Globus pallidus (tissue), 1 donor: ENCODE measurements around the gene RAB17.

Experiments used
- DNase-seq: peaks from one replicate; pipeline ENCODE4 v3.0.0-alpha.2; 2015; ENCODE audit warnings: low spot score

The RAB17 gene, protein sequence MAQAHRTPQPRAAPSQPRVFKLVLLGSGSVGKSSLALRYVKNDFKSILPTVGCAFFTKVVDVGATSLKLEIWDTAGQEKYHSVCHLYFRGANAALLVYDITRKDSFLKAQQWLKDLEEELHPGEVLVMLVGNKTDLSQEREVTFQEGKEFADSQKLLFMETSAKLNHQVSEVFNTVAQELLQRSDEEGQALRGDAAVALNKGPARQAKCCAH

DNA sequence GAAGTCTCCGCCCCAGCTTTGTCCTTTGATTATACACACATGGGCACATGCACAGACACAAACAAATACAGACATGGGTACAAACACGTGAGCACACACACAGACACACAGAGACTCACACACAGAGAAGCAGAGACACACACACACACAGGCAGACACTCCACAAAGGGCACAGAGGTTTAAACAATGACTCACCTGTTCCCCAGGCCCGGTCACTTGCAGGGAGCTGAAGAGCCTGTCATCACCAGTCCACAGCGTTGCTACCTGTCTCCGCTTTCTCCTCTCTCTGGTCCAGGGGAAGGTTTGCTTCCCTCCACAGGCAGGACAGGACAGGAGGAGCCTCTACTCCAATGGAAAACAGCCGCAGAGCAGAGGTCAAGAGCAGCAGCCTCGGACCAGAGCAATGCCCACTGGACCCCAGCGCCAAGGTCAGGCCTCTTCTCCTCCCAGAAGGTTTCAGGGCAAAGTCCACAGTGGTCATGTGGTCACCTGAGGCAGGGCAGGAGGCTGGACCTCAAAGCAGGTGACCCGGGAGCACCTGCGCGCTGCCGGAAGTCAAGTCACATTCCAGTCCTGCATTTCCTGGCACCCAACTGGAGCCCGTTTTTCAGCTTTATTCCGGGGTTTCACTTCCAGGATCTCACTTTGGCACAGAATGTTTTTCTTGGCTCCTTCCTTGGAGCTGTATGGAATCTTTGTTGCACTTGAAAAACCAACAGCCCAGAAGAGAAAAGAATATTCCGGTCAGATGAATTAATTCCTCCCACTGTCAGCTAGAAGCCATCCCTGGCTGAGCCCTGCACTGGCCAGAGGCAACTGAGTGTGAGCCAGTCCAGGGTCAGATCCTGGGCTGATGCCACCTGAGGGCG, at the start of gene RAB17:
RAB17 (minus strand) TSS at position 463 of the 869 bp plus-strand sequence. CDS start 4,580 bp downstream, outside the sequence.
- DNase-seq = no peak

DNA sequence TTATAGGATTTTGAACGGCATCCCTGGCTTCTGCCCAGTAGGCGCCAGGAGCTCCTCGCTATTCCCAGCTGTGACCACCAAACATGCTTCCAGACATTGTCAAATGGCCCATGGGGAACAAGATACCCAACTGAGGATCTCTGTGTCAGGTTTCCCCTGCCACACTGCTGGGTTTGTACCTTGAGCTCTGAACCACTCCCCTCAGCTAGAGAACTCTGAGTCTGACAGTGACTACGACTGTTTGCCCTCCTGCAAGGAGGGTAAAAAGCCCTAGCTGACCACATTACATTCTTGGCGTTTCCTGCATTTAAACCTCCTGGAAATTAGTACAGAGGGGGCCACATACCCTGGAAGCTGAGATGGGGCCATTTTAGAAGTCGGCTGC, 49.3 kb upstream of the RAB17 start:
- no peak for DNase-seq

DNA sequence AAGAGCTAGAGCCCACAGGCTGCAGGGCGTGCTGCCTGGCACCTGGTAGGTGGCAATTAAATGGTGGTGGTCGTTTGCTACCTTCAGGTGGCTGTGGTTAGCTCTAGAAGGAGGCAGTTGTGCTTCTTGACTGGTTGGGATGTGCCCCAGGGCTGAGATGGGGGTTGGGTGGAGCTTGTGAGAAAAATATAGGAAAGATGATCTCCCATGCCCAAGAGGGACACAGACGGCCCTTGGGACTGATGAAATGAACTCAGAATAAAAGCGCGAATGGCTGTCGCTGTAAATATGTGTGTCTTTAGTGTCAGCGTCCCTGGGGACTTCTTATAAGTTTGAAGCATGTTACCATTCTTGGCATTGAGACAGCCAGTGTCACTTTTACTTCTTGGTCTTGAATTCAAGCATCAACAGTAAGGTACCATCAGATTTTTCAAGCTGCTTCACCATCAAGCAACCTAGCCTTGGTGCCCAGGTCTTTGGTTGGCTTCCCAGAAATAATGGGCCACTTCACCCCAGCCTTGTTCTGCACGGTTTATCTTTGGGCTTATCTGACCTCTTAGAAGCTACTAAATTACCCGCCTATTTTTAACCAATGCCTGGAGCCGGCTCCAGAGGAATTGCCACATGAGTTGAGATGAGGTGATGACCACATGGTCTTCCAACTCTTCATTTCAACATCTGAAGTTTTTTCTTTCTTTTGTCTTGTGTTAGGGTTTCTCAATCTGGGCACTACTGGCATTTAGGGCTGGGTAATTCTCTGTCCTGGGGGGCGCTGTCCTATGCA, 48.7 kb upstream of the RAB17 start:
- no peak for DNase-seq

DNA sequence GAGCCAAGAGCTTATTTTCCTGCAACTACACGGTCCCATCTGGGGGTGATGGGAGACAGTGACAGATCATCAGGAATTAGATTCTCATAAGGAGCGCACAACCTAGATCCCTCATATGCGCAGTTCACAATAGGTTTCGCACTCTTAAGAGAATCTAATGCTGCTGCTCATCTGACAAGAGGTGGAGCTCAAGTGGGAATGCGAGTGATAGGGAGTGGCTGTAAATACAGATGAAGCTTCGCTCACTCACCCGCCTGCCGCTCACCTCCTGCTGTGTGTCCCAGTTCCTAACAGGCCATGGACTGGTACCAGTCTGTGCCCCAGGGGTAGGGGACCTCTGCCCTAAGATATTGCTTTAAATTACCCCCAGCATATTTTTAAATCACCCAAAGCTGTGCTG, 47.6 kb upstream of the RAB17 start:
- no peak for DNase-seq

DNA sequence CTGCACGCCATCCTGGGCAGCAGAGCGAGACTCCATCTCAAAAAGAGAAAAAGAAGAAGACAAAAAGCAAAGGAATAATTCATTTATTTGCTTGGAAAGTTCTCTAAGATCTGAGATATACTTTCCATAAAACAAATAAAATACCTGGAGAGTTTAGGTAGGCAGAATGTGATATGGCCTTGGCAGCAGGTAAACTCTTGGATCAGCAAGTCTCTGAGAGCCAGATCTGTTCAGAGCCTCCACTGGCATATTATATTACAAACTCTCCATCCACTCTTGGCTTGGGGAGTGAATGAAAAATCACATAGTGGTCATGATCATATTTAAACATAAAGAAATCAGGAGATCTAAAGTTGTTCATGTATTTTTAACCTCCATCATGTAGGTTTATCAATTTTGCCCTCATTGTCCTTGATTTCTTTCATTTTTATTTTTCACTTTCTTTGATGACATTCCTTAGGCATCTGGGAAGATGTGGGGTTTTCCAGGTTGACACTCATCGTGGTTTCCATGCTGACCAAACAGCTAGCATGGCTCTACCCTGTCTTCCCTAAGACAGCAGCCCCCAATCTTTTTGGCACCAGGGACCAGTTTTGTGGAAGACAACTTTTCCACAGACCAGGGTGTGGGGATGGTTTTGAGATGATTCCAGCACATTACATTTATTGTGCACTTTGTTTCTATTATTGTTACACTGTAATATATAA, 47.0 kb upstream of the RAB17 start:
- no peak for DNase-seq

DNA sequence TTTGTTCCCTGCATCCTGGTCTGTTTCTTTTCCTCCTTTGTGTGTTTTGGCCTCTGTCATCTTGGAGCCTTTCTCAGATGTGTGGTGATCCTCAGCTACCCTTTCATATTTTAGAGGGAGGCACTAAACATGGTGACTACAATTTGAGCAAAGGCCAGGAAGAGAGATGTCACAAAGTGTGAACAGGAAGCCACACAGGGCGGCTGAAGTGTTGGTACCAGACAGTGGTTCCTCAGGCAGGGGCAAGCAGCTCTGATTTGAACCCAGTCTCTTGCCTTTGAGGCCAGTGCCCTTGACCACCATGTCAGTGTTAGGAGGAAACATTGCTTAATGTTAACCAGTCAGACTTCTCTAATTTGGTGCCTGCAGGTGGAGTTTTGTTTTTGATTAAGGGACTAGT, 46.0 kb upstream of the RAB17 start:
- DNase-seq = no peak

DNA sequence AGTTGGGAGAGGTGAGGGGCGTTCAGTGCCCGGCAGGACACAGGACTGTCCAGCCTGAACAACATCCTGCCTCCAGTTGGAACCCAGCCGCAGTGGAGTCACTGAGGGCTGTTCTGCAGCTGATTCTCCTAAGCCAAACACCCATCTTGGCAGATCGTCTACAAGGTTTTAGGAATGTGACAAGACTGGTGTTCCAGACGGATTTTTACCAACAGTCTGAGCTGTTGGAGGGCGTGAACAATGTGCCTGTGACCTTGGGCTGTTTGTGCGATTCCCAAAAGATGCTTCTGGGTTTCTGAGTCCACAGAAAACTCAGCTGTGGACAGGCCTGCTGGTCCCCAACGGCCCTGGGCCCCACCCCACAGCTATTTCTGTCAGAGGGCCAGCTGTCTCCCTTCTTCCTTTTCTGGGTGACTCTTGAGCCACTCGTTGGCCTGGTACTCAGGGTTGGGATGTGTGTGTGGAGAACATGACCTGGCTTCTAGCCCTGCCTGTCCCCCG, 42.6 kb upstream of the RAB17 start:
- no peak for DNase-seq

DNA sequence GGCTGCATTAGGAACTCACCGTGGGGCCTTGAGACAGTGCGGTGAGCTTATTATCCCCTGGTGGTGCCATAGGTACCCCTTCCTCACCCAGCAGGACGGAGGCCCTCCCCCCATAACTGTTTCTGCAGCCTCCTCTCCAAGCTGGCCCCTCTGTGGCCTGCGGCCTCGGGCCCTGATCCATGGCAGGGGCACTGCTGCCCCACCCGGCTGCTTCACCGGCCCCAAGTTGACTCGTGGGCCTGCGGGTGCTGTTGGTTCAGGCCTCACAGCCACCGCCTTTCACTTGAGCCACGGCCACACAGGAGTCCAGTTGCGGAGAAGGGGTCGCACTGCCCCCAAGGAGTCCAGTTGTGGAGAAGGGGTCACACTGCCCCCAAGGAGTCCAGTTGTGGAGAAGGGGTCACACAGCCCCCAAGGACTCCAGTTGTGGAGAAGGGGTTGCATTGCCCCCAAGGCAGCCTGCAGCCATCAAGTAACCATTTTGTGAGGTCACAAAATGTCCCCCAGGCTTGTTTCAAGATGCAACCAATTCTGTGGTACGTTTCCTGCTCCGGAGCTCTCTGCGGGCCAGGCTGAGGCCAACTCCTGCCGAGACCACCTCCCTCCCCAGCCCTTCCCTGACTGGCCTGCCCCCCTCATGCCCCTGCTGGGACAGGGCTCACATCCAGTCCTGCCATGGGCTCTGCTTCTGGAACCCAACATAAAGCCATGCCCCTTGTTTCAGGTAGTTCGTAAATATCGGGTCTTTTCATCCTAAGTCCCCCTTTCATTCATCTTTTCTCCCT, 41.5 kb upstream of the RAB17 start:
- no peak for DNase-seq

DNA sequence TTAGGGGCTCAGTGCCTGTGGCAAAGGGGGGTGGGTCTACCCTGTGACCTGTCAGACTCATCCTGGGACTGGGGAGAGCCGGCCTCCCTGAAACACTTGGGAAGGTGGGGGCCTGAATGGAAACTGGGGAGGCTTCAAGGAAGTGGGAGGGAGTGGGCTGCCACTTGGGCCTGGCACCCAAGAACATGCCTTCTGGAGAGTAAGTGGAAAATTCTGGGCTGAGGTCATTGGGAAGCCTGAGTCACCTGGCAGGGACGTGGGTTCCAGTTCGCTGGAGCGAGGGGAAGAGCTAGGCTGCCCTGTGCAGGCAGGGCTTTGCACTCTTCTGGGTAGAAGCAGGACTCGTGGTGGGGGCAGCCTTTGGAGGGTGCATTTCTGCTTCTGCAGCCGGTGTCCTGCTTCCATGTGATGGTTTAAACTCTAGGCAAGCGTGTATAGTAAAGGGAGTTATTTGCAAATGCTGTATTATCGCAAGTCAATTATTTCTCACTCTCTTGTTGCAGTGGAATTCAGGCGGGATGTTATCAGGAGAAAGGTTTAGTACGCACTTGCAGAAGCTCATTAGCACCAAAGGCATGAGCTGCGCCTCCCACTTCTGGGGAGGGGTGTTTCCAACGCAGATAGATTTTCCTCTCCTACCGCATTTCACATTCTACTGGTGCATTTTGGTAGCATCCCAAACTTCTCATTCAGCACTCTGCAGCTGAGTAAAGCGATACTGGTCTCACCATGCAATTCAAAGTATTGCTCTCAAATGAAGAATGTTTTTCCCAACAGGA, 40.7 kb upstream of the RAB17 start:
- no peak for DNase-seq

DNA sequence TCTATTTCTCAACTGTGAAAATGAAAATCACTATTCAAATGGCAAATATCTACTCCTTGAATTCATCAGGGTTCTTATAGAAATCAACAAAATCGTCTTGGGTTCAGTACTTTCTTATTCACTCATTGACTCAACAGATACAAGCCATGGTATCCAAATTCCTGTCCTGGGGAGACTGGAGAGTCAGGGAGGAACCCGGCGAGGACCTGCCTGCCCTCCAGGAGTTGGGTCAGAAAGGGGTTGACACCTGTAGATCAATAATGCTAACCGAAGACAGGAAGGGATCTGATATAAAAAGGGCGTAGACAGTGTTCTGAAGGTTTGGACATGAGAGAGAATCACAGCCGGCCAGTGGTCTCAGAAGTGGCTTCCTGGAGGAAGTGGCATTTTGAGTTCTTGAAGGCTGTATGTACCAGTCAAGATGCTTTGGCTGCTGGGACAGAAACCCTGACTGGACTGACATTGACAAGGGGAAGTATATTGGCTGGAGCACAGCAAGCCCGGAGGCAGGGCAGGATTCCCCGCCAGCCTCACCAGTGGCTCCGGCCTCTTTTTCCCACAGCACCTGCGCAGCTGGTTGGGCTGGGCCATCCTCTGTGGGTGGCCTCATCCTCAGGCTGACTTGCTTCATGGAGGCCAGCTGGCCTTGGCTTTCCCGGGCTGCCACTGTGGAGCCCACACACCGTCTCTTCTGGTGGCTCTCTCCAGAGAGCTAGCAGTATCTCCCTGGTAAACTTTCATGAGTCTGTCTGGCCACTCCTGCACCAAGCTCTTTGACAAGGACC, 39.9 kb upstream of the RAB17 start:
- DNase-seq = no peak

DNA sequence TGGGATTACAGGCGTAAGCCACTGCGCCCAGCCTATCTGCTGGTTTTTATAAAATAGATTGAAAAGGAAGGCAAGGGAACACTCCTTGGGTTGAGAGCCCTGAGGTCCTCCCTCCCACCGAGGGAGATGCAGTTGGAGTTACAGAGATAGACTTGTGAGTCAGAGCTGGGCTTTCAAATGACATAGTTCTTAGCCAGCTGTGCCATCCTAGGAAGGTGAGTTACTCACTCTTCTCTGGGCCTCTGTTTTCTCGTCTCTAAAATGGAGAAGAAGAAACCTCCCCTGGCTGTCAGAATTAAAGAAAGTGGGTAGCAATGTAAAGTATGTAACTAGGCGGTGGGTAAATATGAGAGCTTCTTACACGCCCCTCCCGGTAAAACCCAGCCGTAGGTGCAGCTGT, 39.2 kb upstream of the RAB17 start:
- no peak for DNase-seq

DNA sequence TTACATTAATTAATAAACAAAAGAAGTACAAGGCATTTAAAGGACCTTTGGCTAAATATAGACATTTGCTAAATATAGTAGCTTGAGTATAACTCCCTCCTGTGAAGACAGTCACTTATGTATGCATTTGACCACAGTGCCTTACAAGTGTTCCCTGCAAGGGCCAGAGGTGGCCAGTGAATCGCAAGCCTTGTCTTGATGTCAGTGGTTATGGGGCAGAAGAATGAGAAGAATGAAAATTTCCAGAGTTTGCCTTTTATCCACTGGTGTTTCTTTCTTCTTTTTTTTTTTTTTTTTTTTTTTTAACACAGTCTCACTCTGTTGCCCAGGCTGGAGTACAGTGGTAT, 38.6 kb upstream of the RAB17 start:
- no peak for DNase-seq

DNA sequence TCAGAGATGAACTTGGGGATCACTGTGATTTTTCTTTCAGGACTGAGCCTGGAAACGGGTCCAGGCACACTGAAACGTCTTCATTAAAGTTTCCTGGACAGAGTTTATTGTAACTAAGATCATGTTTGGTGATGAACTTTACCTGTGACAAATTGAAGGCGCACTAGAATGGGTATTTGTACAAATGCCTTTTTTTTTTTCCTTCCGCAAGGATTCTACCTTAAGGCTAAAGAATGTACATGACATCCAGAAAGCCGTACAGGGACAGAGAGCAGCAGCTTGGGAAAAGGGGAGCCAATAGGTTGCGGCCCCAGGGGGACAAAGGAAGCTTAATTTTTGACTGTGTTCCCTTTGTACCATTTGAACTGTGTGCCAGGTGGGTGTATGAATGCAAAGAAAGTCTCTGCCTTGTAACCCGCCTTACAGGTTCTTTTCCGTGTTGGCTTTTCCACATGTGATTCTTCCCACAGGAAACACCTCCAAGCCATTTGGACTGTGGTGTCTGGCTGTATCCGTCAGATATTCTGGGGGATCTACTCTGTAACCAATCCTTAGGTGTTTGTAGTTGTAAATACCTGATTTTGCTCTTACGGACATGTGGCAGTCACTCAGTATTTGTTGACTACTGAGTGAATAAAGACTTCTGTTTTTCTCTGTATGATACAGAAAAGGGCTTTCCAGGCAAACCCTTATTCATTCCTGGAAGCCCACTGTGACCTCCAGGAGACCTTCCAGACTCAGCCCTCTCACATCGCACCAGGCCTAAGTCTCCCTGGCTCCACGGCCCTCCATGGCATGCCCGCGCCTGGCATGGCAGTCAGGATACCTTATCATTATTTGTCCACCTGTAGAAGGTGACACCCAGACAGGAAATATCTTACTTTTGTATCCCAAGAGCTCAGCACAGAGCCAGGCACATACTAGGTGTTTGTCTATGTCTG, 38.0 kb upstream of the RAB17 start:
- DNase-seq = no peak

DNA sequence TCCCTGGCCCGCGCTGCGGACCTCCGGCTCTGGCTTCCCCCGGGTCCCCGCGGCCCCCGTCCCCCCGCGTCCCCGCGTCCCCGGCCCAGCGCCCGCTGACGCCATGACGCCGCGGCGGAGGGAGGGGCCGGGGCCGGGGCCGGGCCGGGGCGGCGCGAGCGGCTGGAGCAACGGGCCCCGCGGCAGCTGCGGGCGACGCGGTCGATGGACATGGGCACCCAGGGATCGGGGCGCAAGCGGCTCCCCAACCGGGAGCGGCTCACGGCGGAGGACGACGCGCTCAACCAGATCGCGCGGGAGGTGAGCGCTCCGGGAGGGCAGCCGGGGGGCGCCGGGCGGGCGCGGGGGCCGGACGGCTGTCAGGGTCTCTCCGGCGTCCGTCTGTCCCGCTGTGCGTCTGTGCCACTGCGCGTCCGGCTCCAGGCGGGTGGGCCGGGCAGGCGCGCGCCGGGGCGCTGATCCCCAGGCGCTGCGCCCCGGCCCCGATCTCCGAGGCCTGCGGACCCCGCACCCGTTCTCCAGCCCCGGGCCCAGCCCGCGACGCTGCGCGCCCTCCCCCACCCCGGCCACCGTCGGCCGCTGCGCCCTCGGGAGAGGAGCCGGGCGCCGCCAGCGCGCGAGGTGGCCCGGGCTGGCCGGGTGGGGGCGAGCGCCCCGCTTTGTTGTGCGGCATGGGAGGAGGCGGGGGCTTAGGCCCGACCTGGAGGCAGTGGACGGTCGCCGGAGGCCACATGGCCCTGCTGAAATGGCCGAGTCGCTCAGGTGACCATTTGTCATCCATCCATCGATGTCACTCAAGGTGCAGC, 37.1 kb upstream of the RAB17 start, which contains the start of gene LRRFIP1:
LRRFIP1 (plus strand) TSS at position 147 of the 806 bp plus-strand sequence; CDS start at position 205, 58 bp downstream.
- DNase-seq = no peak

DNA sequence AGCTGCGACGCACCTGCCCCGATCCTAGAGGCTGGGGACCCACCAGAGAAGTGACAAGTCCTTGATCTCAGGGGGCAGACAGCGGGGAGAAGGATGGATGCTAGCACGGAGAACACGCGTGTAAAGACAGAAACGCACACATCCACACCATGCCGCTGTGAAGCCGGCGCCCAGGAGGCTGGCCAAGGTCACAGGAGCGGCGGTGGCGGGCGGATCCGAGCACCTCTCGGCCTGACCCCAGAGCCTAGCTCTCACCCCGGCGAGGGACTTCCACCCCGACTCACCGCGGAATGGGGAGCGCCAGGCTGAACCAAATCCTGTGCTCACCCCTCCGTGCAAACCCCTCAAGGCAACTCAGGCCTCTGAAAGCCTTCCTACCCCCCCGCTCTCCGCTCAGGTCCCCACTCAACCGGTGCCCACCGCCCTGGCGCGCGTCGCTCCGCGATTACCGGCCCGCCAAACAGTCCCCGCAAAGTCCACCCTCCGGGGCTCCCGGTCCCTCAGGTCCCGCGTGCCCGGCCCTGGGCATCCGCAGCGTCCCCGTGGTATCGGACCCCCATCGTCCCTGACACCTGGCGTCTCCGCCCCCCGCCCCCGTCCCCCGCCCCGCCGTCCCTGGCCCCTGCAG, 36.4 kb upstream of the RAB17 start:
- DNase-seq = no peak

DNA sequence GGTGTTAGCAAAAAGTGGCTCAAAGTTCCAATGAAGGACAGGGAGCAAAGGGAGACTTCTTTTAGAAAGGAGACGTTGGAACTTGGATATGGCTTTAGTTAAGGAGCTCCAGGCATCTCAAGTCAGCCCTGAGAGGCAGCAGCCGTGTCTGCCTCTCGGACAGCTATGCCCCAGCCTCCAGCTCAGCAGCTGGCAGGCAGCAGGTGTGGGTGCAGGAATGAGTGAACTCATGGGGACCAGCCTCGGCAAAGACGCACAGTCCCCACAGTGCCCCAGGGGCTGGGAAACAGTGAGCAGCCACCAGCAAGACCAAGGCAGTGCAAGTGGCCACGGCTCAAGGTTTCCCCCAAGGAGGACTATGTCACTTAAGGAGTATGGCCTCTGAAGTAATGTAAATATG, 35.2 kb upstream of the RAB17 start:
- no peak for DNase-seq

DNA sequence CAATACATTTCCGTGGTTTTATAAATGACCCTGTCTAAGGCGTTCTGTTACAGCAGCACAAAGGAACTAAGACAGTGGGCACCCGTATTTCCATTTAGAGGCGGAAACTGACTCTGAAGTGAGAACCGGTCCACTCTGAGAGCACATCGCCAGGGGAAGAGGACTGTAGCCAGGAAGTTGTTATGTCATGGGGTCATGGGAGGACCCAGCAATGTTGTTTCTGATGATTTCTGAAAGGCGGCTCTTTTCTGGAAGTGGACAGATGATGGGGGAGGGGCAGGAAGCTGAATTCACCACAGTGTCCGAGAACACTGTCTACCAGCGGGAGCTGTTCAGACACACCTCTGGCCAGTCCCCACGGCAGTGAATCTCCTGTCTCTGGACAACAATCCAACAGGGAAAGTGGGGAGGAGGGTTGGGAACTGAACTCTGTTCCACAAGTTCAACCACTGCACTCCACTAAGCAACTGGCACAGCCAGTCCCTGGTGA, 34.7 kb upstream of the RAB17 start:
- DNase-seq = no peak
